HEK293 (cell line): ENCODE results near the gene PTPN18.
A peak's percentile ranks its signal among the peaks of the same experiment; 100 is the strongest.

Experiments
- BCL11B ChIP-seq: fragments of 450-650 bp; formaldehyde crosslinking; IDR thresholded peaks from 2 replicates; pipeline ENCODE4 v1.5.1; 2016; ENCODE audit warnings: low read depth, missing biosample characterization, missing genetic modification characterization
- GFI1B ChIP-seq: fragments of 450-650 bp; formaldehyde crosslinking; IDR thresholded peaks from 2 replicates; pipeline ENCODE4 v1.5.1; 2016; ENCODE audit warnings: missing biosample characterization, missing genetic modification characterization
- KLF8 ChIP-seq: fragments of 450-650 bp; formaldehyde crosslinking; IDR thresholded peaks from 2 replicates; pipeline ENCODE4 v1.5.1; 2016; ENCODE audit warnings: missing biosample characterization, missing genetic modification characterization
- MZF1 ChIP-seq: fragments of 450-650 bp; formaldehyde crosslinking; IDR thresholded peaks from 2 replicates; pipeline ENCODE4 v1.5.1; 2017; ENCODE audit warnings: missing biosample characterization, missing genetic modification characterization, borderline replicate concordance
- OSR2 ChIP-seq: fragments of 450-650 bp; formaldehyde crosslinking; IDR thresholded peaks from 2 replicates; pipeline ENCODE4 v1.5.1; 2016; ENCODE audit warnings: missing biosample characterization, missing genetic modification characterization
- OVOL3 ChIP-seq: fragments of 450-650 bp; formaldehyde crosslinking; IDR thresholded peaks from 2 replicates; pipeline ENCODE4 v1.5.1; 2016; ENCODE audit warnings: missing biosample characterization, missing genetic modification characterization
- SCRT2 ChIP-seq: fragments of 450-650 bp; formaldehyde crosslinking; IDR thresholded peaks from 2 replicates; pipeline ENCODE4 v1.5.1; 2016; ENCODE audit warnings: missing biosample characterization, missing genetic modification characterization
- TCF7L2 ChIP-seq: IDR thresholded peaks from 2 replicates; pipeline ENCODE4 v1.6.1; 2011; ENCODE audit warnings: low read depth, mild to moderate bottlenecking, inconsistent platforms, low read length, moderate library complexity, borderline replicate concordance
- ZBTB1 ChIP-seq: fragments of 450-650 bp; formaldehyde crosslinking; IDR thresholded peaks from 2 replicates; pipeline ENCODE4 v1.5.1; 2016; ENCODE audit warnings: missing biosample characterization, missing genetic modification characterization
- ZBTB11 ChIP-seq: fragments of 450-650 bp; formaldehyde crosslinking; conservative IDR thresholded peaks from 2 replicates; pipeline ENCODE4 v1.5.1; 2016; ENCODE audit warnings: low read depth, missing biosample characterization, missing genetic modification characterization
- ZBTB44 ChIP-seq: fragments of 450-650 bp; IDR thresholded peaks from 2 replicates; pipeline ENCODE4 v1.5.1; 2018; ENCODE audit warnings: missing biosample characterization, mild to moderate bottlenecking, missing genetic modification characterization
- ZBTB8A ChIP-seq: fragments of 450-650 bp; formaldehyde crosslinking; IDR thresholded peaks from 2 replicates; pipeline ENCODE4 v1.5.1; 2016; ENCODE audit warnings: missing biosample characterization, missing genetic modification characterization
- ZFHX2 ChIP-seq: fragments of 450-650 bp; formaldehyde crosslinking; conservative IDR thresholded peaks from 2 replicates; pipeline ENCODE4 v1.5.1; 2016; ENCODE audit warnings: missing biosample characterization, missing genetic modification characterization
- ZIC2 ChIP-seq: fragments of 450-650 bp; formaldehyde crosslinking; IDR thresholded peaks from 2 replicates; pipeline ENCODE4 v1.5.1; 2016; ENCODE audit warnings: missing biosample characterization, missing genetic modification characterization
- ZNF292 ChIP-seq: fragments of 450-650 bp; formaldehyde crosslinking; IDR thresholded peaks from 2 replicates; pipeline ENCODE4 v1.5.1; 2016; ENCODE audit warnings: low read depth, missing biosample characterization, missing genetic modification characterization, borderline replicate concordance
- ZNF366 ChIP-seq: fragments of 450-650 bp; formaldehyde crosslinking; conservative IDR thresholded peaks from 2 replicates; pipeline ENCODE4 v1.5.1; 2016; ENCODE audit warnings: missing biosample characterization, missing genetic modification characterization
- ZNF37A ChIP-seq: fragments of 450-650 bp; IDR thresholded peaks from 2 replicates; pipeline ENCODE4 v1.5.1; 2018; ENCODE audit warnings: missing biosample characterization, missing genetic modification characterization
- ZNF473 ChIP-seq: fragments of 450-650 bp; formaldehyde crosslinking; IDR thresholded peaks from 2 replicates; pipeline ENCODE4 v1.5.1; 2017; ENCODE audit warnings: missing biosample characterization, missing genetic modification characterization
- ZNF518A ChIP-seq: fragments of 450-650 bp; formaldehyde crosslinking; conservative IDR thresholded peaks from 2 replicates; pipeline ENCODE4 v1.5.1; 2016; ENCODE audit warnings: low read depth, missing biosample characterization, missing genetic modification characterization
- ZNF544 ChIP-seq: fragments of 450-650 bp; formaldehyde crosslinking; IDR thresholded peaks from 2 replicates; pipeline ENCODE4 v1.5.0; 2017; ENCODE audit warnings: missing biosample characterization, missing genetic modification characterization
- ZNF558 ChIP-seq: fragments of 450-650 bp; formaldehyde crosslinking; IDR thresholded peaks from 2 replicates; pipeline ENCODE4 v1.5.1; 2016; ENCODE audit warnings: missing biosample characterization, missing genetic modification characterization
- ZNF560 ChIP-seq: fragments of 450-650 bp; formaldehyde crosslinking; IDR thresholded peaks from 2 replicates; pipeline ENCODE4 v1.5.1; 2017; ENCODE audit warnings: missing biosample characterization, missing genetic modification characterization, borderline replicate concordance
- ZNF580 ChIP-seq: fragments of 450-650 bp; formaldehyde crosslinking; IDR thresholded peaks from 2 replicates; pipeline ENCODE4 v1.5.1; 2016; ENCODE audit warnings: missing biosample characterization, missing genetic modification characterization
- ZNF664 ChIP-seq: fragments of 450-650 bp; formaldehyde crosslinking; IDR thresholded peaks from 2 replicates; pipeline ENCODE4 v1.5.1; 2016; ENCODE audit warnings: missing biosample characterization, missing genetic modification characterization
- ZNF677 ChIP-seq: fragments of 450-650 bp; IDR thresholded peaks from 2 replicates; pipeline ENCODE4 v1.5.0; 2018; ENCODE audit warnings: missing biosample characterization, mild to moderate bottlenecking, missing genetic modification characterization, moderate library complexity
- ZSCAN18 ChIP-seq: fragments of 450-650 bp; formaldehyde crosslinking; IDR thresholded peaks from 2 replicates; pipeline ENCODE4 v1.5.1; 2016; ENCODE audit warnings: missing biosample characterization, missing genetic modification characterization
- ZSCAN5A ChIP-seq: fragments of 450-650 bp; formaldehyde crosslinking; IDR thresholded peaks from 2 replicates; pipeline ENCODE4 v1.5.1; 2016; ENCODE audit warnings: missing biosample characterization, missing genetic modification characterization

PTPN18 gene

GRCh38 chr2:130342533-130343275 lies 13.2 kb upstream of the PTPN18 start, which contains the start of gene IMP4 (continued):
- TF ChIP-seq ZBTB44 (tag by site-specific recombination) (no peak), ZNF560 (tag by site-specific recombination) (no peak), ZSCAN5A (tag by site-specific recombination) (no peak; the same call in 1 of the 2 replicates), MZF1 (no peak), BCL11B (tag by site-specific recombination) (no peak), ZIC2 (no peak), ZNF292 (no peak), ZNF677 (tag by site-specific recombination) (no peak), ZBTB11 (peak; percentile 95), ZNF518A (tag by site-specific recombination) (no peak; the same call in 1 of the 2 replicates), ZNF544 (tag by site-specific recombination) (no peak), TCF7L2 (no peak), GFI1B (no peak), KLF8 (tag by site-specific recombination) (peak; percentile 78), ZNF558 (tag by site-specific recombination) (no peak), ZBTB1 (tag by site-specific recombination) (no peak), ZSCAN18 (tag by site-specific recombination) (no peak), ZNF473 (tag by site-specific recombination) (no peak), ZNF37A (no peak), ZBTB8A (tag by site-specific recombination) (peak; percentile 42), ZNF580 (tag by site-specific recombination) (no peak; the same call in 1 of the 2 replicates), ZFHX2 (tag by site-specific recombination) (no peak), OSR2 (tag by site-specific recombination) (no peak; the same call in 1 of the 2 replicates), SCRT2 (tag by site-specific recombination) (peak; percentile 11; the same call in 1 of the 2 replicates), ZNF366 (tag by site-specific recombination) (no peak), OVOL3 (no peak), ZNF664 (tag by site-specific recombination) (no peak)
